GM23338 (cell line): ENCODE measurements around the gene IL7R. TPM values are rescaled to one million over a fixed set of nuclear protein-coding genes. Genes with fewer than 3 reads are reported as not detected.

Experiments
- ATAC-seq: fragments of 200-7000 bp; cut with Tn5 transposase; 3 replicates; pipeline ENCODE4 v1.9.1; 2020
- DNase-seq: peaks from one replicate; pipeline ENCODE4 v3.0.0-alpha.2; 2015; ENCODE audit warnings: low spot score
- H2AFZ ChIP-seq: fragments of 200-600 bp; sonication (generic); 2 replicates; pipeline ENCODE4 v1.8.0; 2016; ENCODE audit warnings: antibody characterized with exemption, mild to moderate bottlenecking, moderate library complexity
- H3F3A ChIP-seq: fragments of 200-600 bp; sonication (generic); replicated peaks from 2 replicates; pipeline ENCODE4 v1.8.0; 2017; ENCODE audit warnings: antibody characterized with exemption, mixed run types, low read depth
- H3K27ac ChIP-seq: fragments of 200-600 bp; sonication (generic); 2 replicates; pipeline ENCODE4 v1.6.1; 2016; ENCODE audit warnings: low read depth
- H3K27me3 ChIP-seq: fragments of 200-600 bp; sonication (generic); 2 replicates; pipeline ENCODE4 v1.8.0; 2016; ENCODE audit warnings: mild to moderate bottlenecking, mixed run types, moderate library complexity; ENCODE audit not compliant: insufficient read depth
- H3K36me3 ChIP-seq: fragments of 200-600 bp; sonication (generic); 2 replicates; pipeline ENCODE4 v1.8.0; 2016; ENCODE audit warnings: mild to moderate bottlenecking; ENCODE audit not compliant: insufficient read depth
- H3K4me1 ChIP-seq: fragments of 200-600 bp; sonication (generic); 2 replicates; pipeline ENCODE4 v1.8.0; 2016; ENCODE audit warnings: mild to moderate bottlenecking, moderate library complexity; ENCODE audit not compliant: insufficient read depth
- H3K4me2 ChIP-seq: fragments of 200-600 bp; sonication (generic); 2 replicates; pipeline ENCODE4 v1.7.1; 2017; ENCODE audit warnings: mixed run types
- H3K4me3 ChIP-seq: fragments of 200-600 bp; sonication (generic); 2 replicates; pipeline ENCODE4 v1.6.1; 2016; ENCODE audit warnings: mixed run types
- H3K79me2 ChIP-seq: fragments of 200-600 bp; sonication (generic); replicated peaks from 2 replicates; pipeline ENCODE4 v1.8.0; 2017; ENCODE audit warnings: mild to moderate bottlenecking; ENCODE audit not compliant: insufficient read depth
- H3K9me2 ChIP-seq: fragments of 200-600 bp; sonication (generic); 2 replicates; pipeline ENCODE4 v1.8.0; 2017; ENCODE audit not compliant: insufficient read depth
- H4K20me1 ChIP-seq: fragments of 200-600 bp; sonication (generic); replicated peaks from 2 replicates; pipeline ENCODE4 v1.8.0; 2017; ENCODE audit warnings: mild to moderate bottlenecking; ENCODE audit not compliant: insufficient read depth
- H3K27ac Mint-ChIP-seq: 2 replicates; pipeline ENCODE4 v1.8.0; 2020; ENCODE audit warnings: inconsistent platforms, mild to moderate bottlenecking, moderate library complexity, mixed read lengths
- H3K27me3 Mint-ChIP-seq: 3 replicates; pipeline ENCODE4 v1.8.0; 2022; ENCODE audit warnings: low read depth, mild to moderate bottlenecking, moderate library complexity, mixed read lengths, inconsistent platforms; ENCODE audit not compliant: insufficient read depth, poor library complexity
- H3K36me3 Mint-ChIP-seq: 3 replicates; pipeline ENCODE4 v1.8.0; 2021; ENCODE audit warnings: low read depth, mild to moderate bottlenecking, inconsistent platforms, moderate library complexity, mixed read lengths
- H3K4me1 Mint-ChIP-seq: 3 replicates; pipeline ENCODE4 v1.8.0; 2020; ENCODE audit warnings: mild to moderate bottlenecking, inconsistent platforms, mixed read lengths
- H3K4me3 Mint-ChIP-seq: 3 replicates; pipeline ENCODE4 v1.8.0; 2021; ENCODE audit warnings: moderate library complexity, mild to moderate bottlenecking, inconsistent platforms, mixed read lengths
- H3K9me3 Mint-ChIP-seq: 3 replicates; pipeline ENCODE4 v1.8.0; 2020; ENCODE audit warnings: moderate library complexity, mild to moderate bottlenecking, inconsistent platforms, mixed read lengths
- CREB1 ChIP-seq: fragments of 250-450 bp; sonication (Bioruptor Pico); IDR thresholded peaks from 2 replicates; pipeline ENCODE4 v1.5.0; 2020; ENCODE audit warnings: low read depth, mild to moderate bottlenecking, moderate library complexity
- CTCF ChIP-seq, 2 experiments: fragments of 200-600 bp in 1 of 2; sonication (generic) in 1 of 2; conservative IDR thresholded peaks; 2 replicates each; pipeline versions ENCODE4 v1.5.1 to v1.6.1; 2016 to 2017; ENCODE audit warnings: antibody characterized with exemption in 2 of 2, low read depth in 2 of 2, mild to moderate bottlenecking in 2 of 2, moderate library complexity in 1 of 2
- EZH2 ChIP-seq: fragments of 200-600 bp; sonication (generic); IDR thresholded peaks from one replicate; pipeline ENCODE4 v1.8.0; 2017; ENCODE audit warnings: antibody characterized with exemption, mild to moderate bottlenecking, low read depth; ENCODE audit not compliant: unreplicated experiment
- EZH2phosphoT487 ChIP-seq: fragments of 200-600 bp; sonication (generic); IDR thresholded peaks from one replicate; pipeline ENCODE4 v1.8.1; 2018; ENCODE audit warnings: antibody characterized with exemption; ENCODE audit not compliant: unreplicated experiment
- JUNB ChIP-seq: IDR thresholded peaks from one replicate; pipeline ENCODE4 v1.6.1; 2016; ENCODE audit warnings: antibody characterized with exemption; ENCODE audit not compliant: unreplicated experiment
- NANOG ChIP-seq: IDR thresholded peaks from 2 replicates; pipeline ENCODE4 v1.6.1; 2016; ENCODE audit warnings: antibody characterized with exemption, borderline replicate concordance
- POLR2AphosphoS5 ChIP-seq: IDR thresholded peaks from 2 replicates; pipeline ENCODE4 v1.6.1; 2016; ENCODE audit warnings: antibody characterized with exemption, low read depth
- REST ChIP-seq: IDR thresholded peaks from one replicate; pipeline ENCODE4 v1.6.1; 2018; ENCODE audit warnings: antibody characterized with exemption; ENCODE audit not compliant: unreplicated experiment
- STAT1 ChIP-seq: IDR thresholded peaks from one replicate; pipeline ENCODE4 v1.6.1; 2016; ENCODE audit warnings: antibody characterized with exemption; ENCODE audit not compliant: unreplicated experiment
- ZNF114 ChIP-seq: fragments of 250-450 bp; sonication (Bioruptor Pico); IDR thresholded peaks from 2 replicates; pipeline ENCODE4 v1.5.0; 2020; ENCODE audit warnings: mild to moderate bottlenecking, moderate library complexity
- ZNF331 ChIP-seq: fragments of 250-450 bp; sonication (Bioruptor Pico); IDR thresholded peaks from 2 replicates; pipeline ENCODE4 v1.5.0; 2020; ENCODE audit warnings: low read depth, mild to moderate bottlenecking, moderate library complexity
- polyA plus RNA-seq: library from polyadenylated mRNA; unstranded; fragments of >200 nt; fragmentation: Nextera tagmentation; extraction: Ambion mirVana; gene quantifications from 2 replicates; pipeline ENCODE4 v1.2.1, GENCODE V29; 2016
- total RNA-seq: library from RNA; depleted of rRNA; stranded (reverse); fragments of >200 nt; shearing (Covaris generic); gene quantifications from 2 replicates; pipeline ENCODE4 v1.2.3, GENCODE V29; 2014
- TF ChIP-seq, protein P1 (sequence below): fragments of 250-450 bp; sonication (Bioruptor Pico); IDR thresholded peaks from 2 replicates; pipeline ENCODE4 v1.5.0; 2020; ENCODE audit warnings: mild to moderate bottlenecking, moderate library complexity
- TF ChIP-seq, protein P2 (sequence below): IDR thresholded peaks from 2 replicates; pipeline ENCODE4 v1.6.1; 2016; ENCODE audit warnings: antibody characterized with exemption

IL7R gene
- total and polyA plus RNA-seq, 2 experiments from 2014 or later: not detected

DNA sequence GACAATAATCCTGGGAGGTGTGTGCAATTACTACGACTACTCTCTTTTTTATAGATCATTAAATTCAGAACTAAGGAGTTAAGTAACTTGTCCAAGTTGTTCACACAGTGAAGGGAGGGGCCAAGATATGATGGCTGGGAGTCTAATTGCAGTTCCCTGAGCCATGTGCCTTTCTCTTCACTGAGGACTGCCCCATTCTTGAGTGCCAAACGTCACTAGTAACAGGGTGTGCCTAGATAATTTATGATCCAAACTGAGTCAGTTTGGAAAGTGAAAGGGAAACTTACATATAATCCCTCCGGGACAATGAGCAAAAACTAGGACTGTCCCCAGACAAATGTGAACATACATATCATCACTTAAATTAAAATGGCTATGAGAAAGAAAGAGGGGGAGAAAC is 20.2 kb downstream of the IL7R start:
- H3K4me3 Mint-ChIP-seq: no peak overlapping the region
- no peak overlapping the region for H3K27ac ChIP-seq
- no peaks in the 10 kb centered on the region for H3K36me3 Mint-ChIP-seq

More for the DNA sequence above, 20.2 kb downstream of the IL7R start:
- no peak overlapping the region for H3K4me2 ChIP-seq
- no peak overlapping the region for H2AFZ ChIP-seq
- DNase-seq: no peak
- no peak for ATAC-seq
- Mint-ChIP-seq H3K9me3 (no peaks in the 10 kb centered on the region), H3K4me1 (no peaks in the 10 kb centered on the region), H3K27ac (no peak overlapping the region), H3K27me3 (no peaks in the 10 kb centered on the region)
- no peaks in the 10 kb centered on the region for H3K27me3 ChIP-seq
- TF ChIP-seq ZNF114 (CRISPR knock-in tag) (no peak), NANOG (no peak), POLR2AphosphoS5 (no peak), CREB1 (no peak), REST (no peak), CTCF (conservative IDR thresholded peaks at IDR 0.05; ENCODE audit: low read depth in 2 of 2) (no peak), EZH2 (no peak), STAT1 (no peak), ZNF331 (CRISPR knock-in tag) (no peak), JUNB (no peak), EZH2phosphoT487 (no peak)
- TF ChIP-seq, protein P1, sequence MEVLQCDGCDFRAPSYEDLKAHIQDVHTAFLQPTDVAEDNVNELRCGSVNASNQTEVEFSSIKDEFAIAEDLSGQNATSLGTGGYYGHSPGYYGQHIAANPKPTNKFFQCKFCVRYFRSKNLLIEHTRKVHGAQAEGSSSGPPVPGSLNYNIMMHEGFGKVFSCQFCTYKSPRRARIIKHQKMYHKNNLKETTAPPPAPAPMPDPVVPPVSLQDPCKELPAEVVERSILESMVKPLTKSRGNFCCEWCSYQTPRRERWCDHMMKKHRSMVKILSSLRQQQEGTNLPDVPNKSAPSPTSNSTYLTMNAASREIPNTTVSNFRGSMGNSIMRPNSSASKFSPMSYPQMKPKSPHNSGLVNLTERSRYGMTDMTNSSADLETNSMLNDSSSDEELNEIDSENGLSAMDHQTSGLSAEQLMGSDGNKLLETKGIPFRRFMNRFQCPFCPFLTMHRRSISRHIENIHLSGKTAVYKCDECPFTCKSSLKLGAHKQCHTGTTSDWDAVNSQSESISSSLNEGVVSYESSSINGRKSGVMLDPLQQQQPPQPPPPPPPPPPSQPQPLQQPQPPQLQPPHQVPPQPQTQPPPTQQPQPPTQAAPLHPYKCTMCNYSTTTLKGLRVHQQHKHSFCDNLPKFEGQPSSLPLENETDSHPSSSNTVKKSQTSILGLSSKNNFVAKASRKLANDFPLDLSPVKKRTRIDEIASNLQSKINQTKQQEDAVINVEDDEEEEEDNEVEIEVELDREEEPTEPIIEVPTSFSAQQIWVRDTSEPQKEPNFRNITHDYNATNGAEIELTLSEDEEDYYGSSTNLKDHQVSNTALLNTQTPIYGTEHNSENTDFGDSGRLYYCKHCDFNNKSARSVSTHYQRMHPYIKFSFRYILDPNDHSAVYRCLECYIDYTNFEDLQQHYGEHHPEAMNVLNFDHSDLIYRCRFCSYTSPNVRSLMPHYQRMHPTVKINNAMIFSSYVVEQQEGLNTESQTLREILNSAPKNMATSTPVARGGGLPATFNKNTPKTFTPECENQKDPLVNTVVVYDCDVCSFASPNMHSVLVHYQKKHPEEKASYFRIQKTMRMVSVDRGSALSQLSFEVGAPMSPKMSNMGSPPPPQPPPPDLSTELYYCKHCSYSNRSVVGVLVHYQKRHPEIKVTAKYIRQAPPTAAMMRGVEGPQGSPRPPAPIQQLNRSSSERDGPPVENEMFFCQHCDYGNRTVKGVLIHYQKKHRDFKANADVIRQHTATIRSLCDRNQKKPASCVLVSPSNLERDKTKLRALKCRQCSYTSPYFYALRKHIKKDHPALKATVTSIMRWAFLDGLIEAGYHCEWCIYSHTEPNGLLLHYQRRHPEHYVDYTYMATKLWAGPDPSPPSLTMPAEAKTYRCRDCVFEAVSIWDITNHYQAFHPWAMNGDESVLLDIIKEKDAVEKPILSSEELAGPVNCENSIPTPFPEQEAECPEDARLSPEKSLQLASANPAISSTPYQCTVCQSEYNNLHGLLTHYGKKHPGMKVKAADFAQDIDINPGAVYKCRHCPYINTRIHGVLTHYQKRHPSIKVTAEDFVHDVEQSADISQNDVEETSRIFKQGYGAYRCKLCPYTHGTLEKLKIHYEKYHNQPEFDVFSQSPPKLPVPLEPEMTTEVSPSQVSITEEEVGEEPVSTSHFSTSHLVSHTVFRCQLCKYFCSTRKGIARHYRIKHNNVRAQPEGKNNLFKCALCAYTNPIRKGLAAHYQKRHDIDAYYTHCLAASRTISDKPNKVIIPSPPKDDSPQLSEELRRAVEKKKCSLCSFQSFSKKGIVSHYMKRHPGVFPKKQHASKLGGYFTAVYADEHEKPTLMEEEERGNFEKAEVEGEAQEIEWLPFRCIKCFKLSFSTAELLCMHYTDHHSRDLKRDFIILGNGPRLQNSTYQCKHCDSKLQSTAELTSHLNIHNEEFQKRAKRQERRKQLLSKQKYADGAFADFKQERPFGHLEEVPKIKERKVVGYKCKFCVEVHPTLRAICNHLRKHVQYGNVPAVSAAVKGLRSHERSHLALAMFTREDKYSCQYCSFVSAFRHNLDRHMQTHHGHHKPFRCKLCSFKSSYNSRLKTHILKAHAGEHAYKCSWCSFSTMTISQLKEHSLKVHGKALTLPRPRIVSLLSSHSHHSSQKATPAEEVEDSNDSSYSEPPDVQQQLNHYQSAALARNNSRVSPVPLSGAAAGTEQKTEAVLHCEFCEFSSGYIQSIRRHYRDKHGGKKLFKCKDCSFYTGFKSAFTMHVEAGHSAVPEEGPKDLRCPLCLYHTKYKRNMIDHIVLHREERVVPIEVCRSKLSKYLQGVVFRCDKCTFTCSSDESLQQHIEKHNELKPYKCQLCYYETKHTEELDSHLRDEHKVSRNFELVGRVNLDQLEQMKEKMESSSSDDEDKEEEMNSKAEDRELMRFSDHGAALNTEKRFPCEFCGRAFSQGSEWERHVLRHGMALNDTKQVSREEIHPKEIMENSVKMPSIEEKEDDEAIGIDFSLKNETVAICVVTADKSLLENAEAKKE: no peak
- TF ChIP-seq, protein P2, sequence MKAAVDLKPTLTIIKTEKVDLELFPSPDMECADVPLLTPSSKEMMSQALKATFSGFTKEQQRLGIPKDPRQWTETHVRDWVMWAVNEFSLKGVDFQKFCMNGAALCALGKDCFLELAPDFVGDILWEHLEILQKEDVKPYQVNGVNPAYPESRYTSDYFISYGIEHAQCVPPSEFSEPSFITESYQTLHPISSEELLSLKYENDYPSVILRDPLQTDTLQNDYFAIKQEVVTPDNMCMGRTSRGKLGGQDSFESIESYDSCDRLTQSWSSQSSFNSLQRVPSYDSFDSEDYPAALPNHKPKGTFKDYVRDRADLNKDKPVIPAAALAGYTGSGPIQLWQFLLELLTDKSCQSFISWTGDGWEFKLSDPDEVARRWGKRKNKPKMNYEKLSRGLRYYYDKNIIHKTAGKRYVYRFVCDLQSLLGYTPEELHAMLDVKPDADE: no peak
- H3K9me2 ChIP-seq: peaks cover 25% of the 10 kb centered on the region
- H3K4me1 ChIP-seq: no peaks in the 10 kb centered on the region
- H3K4me3 ChIP-seq: no peak overlapping the region
- H4K20me1 ChIP-seq: no peaks in the 10 kb centered on the region
- H3F3A ChIP-seq: no peaks in the 10 kb centered on the region
- H3K79me2 ChIP-seq: no peaks in the 10 kb centered on the region
- H3K36me3 ChIP-seq: no peaks in the 10 kb centered on the region
